K562 (cell line): ENCODE data around the gene SRSF11. TPM values are rescaled to one million over a fixed set of nuclear protein-coding genes. Genes with fewer than 3 reads are reported as not detected.

Source experiments
- FUS ChIP-seq: fragments of 200-400 bp; formaldehyde crosslinking; optimal IDR thresholded peaks from 2 replicates; pipeline ENCODE3; 2017; ENCODE audit warnings: low read depth, low read length
- MYC ChIP-seq, 2 experiments: fragments of 250-450 bp in 1 of 2; sonication (Bioruptor Pico) in 1 of 2; IDR thresholded peaks; 2 replicates each; pipeline versions ENCODE4 v1.5.1 to v1.6.1; 2012 to 2021; ENCODE audit warnings: low read depth in 2 of 2, borderline replicate concordance in 1 of 2, improper control_type of control experiment in 1 of 2, low read length in 1 of 2, mild to moderate bottlenecking in 1 of 2, moderate library complexity in 1 of 2
- POLR2AphosphoS2 ChIP-seq: IDR thresholded peaks from 2 replicates; pipeline ENCODE4 v1.6.1; 2012; ENCODE audit warnings: low read length, improper control_type of control experiment
- RAD21 ChIP-seq, 2 experiments: fragments of 250-450 bp in 1 of 2; fragments of 450-650 bp in 1 of 2; sonication (Bioruptor Pico) in 1 of 2; formaldehyde crosslinking in 1 of 2; IDR thresholded peaks in 1 of 2; conservative IDR thresholded peaks in 1 of 2; 2 replicates each; pipeline versions ENCODE4 v1.4.0 to v1.8.0; 2020 to 2022; ENCODE audit warnings: mild to moderate bottlenecking in 2 of 2, moderate library complexity in 1 of 2
- SMARCA5 ChIP-seq: fragments of 450-650 bp; IDR thresholded peaks from 2 replicates; pipeline ENCODE4 v1.6.1; 2016
- SREBF2 ChIP-seq: sonication (generic); formaldehyde crosslinking; IDR thresholded peaks from 2 replicates; pipeline ENCODE4 v1.4.0; 2020; ENCODE audit warnings: mild to moderate bottlenecking, missing genetic modification reagents
- ZNF282 ChIP-seq: sonication (generic); formaldehyde crosslinking; IDR thresholded peaks from 2 replicates; pipeline ENCODE4 v1.8.1; 2023; ENCODE audit warnings: missing genetic modification reagents
- polyA plus RNA-seq, 8 experiments: library from polyadenylated mRNA; depleted of rRNA in 4 of 8; stranded (reverse) in 5 of 8; unstranded in 3 of 8; fragments of >200 nt; fragmentation: Nextera tagmentation in 2 of 8; fragmentation: Illumina TruSeq in 1 of 8; extraction: Ambion mirVana in 2 of 8; extraction: Trizol in 1 of 8; gene quantifications; 2 replicates each; pipeline versions ENCODE4 v1.2.1 to v1.2.3, GENCODE V29; 2011 to 2014; ENCODE audit warnings: inconsistent platforms in 1 of 8, missing spikeins in 1 of 8
- total RNA-seq, 7 experiments: library from RNA; depleted of rRNA in 6 of 7; stranded (reverse); fragments of >200 nt in 6 of 7; fragmentation: Illumina TruSeq in 2 of 7; extraction: Trizol in 2 of 7; gene quantifications; 2 replicates each; pipeline versions ENCODE4 v1.2.1 to v1.2.3, GENCODE V29; 2011 to 2021; ENCODE audit warnings: low replicate concordance in 1 of 7
- TF ChIP-seq, protein P1 (sequence below), 2 experiments: fragments of 450-650 bp in 1 of 2; IDR thresholded peaks; 2 replicates each; pipeline ENCODE4 v1.6.1; 2011 to 2017; ENCODE audit warnings: low read depth in 2 of 2, antibody characterized with exemption in 1 of 2, borderline replicate concordance in 1 of 2, low read length in 1 of 2, mild to moderate bottlenecking in 1 of 2, mixed read lengths in 1 of 2; ENCODE audit not compliant: control insufficient read depth in 1 of 2

Gene SRSF11
- total and polyA plus RNA-seq, 9 of the 15 experiments (the other 6 are each of a cell fraction or from before 2014, with no cell fraction given), result 76.9 to 418 (median 190) TPM

DNA sequence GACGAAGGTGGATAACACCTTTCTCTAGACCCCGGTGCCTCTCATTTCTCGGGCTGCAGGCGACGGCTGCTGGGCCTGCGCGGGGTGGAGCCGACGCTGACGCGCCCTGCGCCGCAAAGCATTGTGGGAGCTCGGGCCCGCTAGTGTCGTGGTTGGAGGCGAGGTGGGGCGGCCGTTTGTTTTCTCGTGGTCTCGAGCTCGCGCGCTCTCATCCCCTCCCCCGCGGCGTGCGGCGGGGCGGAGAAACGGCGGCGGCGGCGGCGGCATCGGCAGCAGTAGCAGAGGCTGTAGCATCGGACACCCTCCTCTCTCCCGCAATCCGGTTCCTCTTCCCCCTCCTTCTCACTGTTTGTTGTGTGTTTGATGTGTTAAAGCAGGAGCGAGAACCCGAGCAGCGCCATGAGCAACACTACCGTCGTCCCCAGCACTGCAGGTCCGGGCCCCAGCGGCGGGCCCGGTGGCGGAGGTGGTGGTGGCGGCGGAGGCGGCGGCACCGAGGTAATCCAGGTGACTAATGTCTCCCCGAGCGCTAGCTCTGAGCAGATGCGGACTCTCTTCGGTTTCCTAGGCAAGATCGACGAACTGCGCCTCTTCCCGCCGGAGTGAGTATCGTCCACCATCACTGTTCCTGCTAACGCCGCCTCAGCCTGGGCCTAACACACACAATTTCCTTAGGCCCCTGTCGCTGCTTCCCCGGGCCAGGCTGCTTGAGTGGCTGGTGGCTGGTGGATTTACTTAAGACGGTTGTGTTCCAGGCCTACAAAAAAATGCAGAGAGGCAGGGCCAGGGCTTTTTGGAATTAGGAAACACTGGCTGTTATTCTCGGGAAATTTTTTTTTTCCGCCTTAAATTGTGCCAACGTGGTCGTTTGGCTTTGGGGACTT, at the start of gene SRSF11 (continued):
- TF ChIP-seq POLR2AphosphoS2 (no peak; the same call in 1 of the 2 replicates), RAD21 (CRISPR knock-in tag; conservative IDR thresholded peaks at IDR 0.05 in 1 of 2, IDR thresholded peaks at IDR 0.05 in 1 of 2) (no peak), SREBF2 (CRISPR knock-in tag) (no peak), ZNF282 (CRISPR knock-in tag) (no peak), MYC (IDR thresholded peaks at IDR 0.05; ENCODE audit: low read depth, low read length) (peak; percentile 90), MYC (CRISPR knock-in tag; IDR thresholded peaks at IDR 0.05; ENCODE audit: borderline replicate concordance, low read depth) (peak; percentile 86), FUS (peak; percentile 32), SMARCA5 (no peak)
- TF ChIP-seq, protein P1, sequence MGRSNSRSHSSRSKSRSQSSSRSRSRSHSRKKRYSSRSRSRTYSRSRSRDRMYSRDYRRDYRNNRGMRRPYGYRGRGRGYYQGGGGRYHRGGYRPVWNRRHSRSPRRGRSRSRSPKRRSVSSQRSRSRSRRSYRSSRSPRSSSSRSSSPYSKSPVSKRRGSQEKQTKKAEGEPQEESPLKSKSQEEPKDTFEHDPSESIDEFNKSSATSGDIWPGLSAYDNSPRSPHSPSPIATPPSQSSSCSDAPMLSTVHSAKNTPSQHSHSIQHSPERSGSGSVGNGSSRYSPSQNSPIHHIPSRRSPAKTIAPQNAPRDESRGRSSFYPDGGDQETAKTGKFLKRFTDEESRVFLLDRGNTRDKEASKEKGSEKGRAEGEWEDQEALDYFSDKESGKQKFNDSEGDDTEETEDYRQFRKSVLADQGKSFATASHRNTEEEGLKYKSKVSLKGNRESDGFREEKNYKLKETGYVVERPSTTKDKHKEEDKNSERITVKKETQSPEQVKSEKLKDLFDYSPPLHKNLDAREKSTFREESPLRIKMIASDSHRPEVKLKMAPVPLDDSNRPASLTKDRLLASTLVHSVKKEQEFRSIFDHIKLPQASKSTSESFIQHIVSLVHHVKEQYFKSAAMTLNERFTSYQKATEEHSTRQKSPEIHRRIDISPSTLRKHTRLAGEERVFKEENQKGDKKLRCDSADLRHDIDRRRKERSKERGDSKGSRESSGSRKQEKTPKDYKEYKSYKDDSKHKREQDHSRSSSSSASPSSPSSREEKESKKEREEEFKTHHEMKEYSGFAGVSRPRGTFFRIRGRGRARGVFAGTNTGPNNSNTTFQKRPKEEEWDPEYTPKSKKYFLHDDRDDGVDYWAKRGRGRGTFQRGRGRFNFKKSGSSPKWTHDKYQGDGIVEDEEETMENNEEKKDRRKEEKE (IDR thresholded peaks at IDR 0.05; ENCODE audit: borderline replicate concordance in 1 of 2, control insufficient read depth in 1 of 2, low read depth in 2 of 2, low read length in 1 of 2), result no peak
